SKM-1 (cell line): ENCODE results near the gene CCN5.

Source experiments
- DNase-seq: peaks from one replicate; lab custom pipeline; 2025; ENCODE audit not compliant: unreplicated experiment; lab: John Stamatoyannopoulos, UW

The CCN5 gene

DNA sequence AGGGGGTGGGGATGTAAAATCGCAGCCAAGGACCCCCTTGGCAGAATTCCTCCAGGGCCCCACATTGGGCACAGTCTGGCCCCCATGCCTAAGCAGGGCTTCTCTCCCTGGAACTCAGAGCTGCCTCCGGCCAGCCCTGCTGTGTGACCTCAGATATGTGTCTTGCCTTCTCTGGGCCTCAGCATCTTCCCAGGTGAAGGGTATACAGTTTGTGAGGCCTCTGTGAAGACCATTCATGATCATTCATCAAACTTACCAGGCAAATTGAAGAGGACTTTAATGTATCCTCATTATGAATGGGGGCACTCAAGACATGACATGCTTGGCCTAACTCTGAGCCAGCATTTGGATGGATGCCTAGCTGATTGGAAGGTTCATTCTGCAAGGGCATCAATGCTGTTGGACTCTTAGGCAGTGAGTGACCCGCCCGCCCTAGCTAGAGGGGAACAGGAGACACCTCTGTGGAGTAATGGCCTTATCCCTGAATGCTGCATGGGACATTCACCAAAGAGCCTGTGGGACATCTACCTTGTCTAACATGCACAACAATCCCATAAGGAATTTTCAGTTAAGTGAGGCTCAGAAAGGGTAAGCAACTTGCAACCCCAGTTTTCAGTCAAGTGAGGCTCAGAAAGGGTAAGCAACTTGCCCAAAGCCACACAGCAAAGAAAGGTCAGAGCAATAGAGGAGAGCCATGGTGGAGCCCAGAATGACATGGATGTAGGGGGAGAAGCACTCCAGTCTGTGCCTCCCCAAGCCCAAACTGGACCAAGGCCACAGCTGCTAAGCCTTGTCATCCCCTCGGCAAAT lies 535 bp downstream of the CCN5 start:
- DNase-seq = no peak

- DNase-seq = no peak
Observed at GRCh38 chr20:44716309-44717106, 1.3 kb downstream of the CCN5 start.

DNA sequence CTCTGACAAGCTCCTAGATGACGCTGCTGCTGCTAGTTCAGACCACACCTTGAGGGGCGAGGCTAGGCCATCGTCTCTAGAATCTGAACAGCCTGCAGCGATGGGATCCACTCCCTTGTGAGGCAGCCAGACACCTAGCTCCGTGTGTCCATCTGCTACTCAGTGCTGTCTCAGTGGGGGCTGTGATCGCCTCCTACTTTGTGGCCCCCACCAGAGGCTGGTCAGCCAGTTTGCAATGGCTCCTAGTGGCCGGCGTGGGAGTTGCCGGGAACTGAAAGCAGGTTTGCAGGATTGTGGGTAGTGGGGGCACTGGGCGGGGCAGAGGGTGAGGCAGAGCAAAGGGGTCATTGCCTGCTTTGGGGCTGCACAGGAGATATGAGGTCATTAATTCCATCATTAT lies 2.8 kb downstream of the CCN5 start:
- DNase-seq = no peak

DNA sequence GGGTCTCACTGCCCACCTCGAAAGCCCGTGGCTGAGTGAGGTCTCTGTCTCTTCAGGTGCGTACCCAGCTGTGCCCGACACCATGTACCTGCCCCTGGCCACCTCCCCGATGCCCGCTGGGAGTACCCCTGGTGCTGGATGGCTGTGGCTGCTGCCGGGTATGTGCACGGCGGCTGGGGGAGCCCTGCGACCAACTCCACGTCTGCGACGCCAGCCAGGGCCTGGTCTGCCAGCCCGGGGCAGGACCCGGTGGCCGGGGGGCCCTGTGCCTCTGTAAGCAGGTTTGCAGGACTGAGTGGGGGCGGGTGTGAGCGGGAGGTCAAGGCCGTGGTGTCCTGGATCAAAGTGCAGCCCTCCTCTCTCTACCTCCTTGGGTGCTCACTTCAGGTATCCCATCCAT lies 4.7 kb downstream of the CCN5 start:
- DNase-seq = no peak

- DNase-seq = no peak
Observed at GRCh38 chr20:44720621-44720996, 5.4 kb downstream of the CCN5 start.

- no peak for DNase-seq
Observed at GRCh38 chr20:44720997-44721784, 6.0 kb downstream of the CCN5 start.

- no peak for DNase-seq
Observed at GRCh38 chr20:44721785-44722054, 6.6 kb downstream of the CCN5 start.

DNA sequence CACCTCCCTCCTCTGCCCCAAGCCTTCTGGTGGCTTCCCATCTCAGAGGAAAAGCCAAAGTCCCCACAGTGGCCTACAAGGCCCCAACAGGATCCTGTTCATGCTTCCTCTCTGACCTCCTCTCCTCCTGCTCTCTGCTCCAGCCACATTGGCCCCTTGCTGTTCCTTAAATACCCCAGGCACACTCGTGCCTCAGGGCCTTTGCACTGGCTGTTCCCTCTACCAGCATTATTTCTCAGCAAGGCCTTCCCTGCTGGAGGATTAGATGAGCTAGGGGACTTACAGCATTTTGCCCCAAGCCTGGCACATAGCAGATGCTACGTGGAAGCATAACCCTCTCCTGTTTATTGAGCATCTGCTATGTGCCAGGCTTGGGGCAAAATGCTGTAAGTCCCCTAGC lies 7.8 kb downstream of the CCN5 start:
- no peak for DNase-seq

DNA sequence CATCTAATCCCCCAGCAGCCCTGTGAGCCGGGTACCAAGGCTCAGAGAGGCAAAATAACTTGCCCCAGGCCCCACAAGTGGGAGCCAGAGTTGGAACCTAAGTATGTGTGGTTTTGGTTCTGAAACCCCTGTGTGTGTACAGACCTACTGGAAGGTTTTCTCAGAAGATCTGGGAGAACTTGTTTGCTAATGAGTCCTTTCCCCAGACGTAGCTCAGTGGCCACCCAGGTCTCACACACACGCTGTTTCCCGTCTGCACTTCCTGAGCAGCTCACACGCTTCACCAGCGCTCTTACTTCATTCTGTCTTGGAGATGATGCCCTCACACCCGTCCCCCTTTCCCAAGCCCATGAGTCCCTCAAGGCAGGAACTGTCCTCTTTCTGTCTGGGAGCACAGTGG lies 8.2 kb downstream of the CCN5 start:
- no peak for DNase-seq

DNA sequence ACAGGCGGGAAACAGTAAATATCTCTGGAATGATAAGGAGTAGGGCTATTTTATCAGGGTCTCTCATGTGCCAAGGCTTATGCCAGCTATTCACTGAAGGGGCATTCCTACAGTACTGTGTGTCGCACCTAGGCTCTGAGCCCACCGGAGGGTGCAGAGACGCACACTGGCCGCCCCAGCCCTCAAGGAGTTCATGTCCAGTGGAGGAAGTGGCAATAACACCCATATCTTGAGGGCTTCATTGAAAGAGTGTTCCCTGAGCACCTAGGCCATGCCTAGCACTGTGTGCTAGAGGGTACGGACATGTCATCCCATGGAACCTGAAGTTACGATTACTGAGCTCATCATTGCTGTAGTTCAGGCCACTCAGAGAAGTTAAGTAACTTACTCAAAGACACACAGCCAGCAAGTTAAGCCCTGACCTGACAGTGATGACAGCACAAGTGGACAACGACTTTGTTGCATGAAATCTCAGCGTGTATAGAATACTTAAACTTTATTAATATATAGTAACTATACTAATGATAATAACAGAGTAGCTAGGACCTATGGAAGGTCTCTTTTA lies 8.7 kb downstream of the CCN5 start:
- no peak for DNase-seq

DNA sequence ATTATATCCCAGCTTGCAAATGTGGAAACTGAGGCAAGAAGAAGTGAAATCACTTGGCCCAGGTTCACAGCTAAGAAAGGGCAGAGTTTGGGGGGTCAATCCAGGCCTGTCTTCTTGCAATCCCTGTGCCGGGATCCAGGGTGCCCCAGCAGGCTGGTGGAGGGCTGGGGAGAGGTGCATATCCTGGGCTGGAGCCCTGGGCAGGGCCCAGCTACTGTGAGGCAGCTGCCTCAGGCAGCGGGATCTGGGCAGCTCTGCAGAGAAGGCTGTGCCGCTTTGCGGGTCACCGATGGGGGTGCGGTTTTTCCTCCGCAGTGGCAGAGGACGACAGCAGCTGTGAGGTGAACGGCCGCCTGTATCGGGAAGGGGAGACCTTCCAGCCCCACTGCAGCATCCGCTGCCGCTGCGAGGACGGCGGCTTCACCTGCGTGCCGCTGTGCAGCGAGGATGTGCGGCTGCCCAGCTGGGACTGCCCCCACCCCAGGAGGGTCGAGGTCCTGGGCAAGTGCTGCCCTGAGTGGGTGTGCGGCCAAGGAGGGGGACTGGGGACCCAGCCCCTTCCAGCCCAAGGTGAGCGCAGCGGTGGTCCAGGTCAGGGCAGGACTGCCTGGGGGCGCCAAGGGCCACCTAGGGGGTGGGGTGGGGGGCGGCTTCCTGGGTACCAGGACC lies 9.4 kb downstream of the CCN5 start:
- no peak for DNase-seq

GRCh38 chr20:44725837-44726236 lies 10.7 kb downstream of the CCN5 start:
- DNase-seq = no peak

GRCh38 chr20:44727039-44727438 lies 11.9 kb downstream of the CCN5 start:
- DNase-seq = no peak

DNA sequence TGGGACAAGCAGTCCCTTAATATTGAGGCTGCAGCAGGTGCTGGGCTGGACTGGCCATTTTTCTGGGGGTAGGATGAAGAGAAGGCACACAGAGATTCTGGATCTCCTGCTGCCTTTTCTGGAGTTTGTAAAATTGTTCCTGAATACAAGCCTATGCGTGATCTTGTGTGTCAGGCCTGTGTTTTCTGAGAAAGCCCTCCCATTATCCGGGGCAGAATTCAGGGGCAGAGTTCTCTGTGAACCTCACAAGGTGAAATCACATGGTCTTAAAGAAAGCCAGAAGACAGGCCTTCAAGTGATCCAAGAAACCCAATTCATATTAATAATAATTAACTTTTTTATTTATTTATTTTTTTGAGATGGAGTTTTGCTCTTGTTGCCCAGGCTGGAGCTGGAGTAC lies 12.5 kb downstream of the CCN5 start:
- no peak for DNase-seq

DNA sequence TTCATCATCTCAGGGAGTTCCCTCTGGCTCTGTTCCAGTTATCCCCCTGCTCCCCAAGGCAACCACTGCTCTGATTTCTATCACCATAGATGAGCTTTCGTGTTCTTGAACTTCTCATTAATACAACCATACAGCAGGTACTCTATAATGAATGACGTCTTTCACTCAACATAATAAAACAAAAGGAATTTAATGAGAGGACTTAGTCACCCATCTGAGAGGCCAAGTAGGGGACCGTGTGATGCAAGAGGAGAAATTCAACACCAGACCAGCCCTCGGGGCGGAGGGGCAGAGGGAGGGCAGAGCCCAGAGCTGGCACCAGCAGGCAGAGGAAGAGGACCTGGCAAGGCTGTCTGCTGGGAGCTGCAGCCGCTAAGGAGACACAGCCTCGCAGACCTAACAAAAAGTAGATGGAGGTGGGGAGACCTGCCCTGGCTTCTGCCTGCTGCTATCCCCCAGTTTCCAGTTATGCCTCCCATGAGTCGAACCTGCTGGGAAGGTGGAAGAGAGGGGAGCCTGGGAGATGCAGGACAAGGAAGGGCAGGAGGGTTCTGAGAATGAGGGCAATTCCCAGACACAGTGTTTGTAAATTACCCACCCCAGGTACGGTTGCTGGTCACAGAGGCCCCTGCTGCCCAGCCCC lies 13.8 kb downstream of the CCN5 start:
- no peak for DNase-seq

DNA sequence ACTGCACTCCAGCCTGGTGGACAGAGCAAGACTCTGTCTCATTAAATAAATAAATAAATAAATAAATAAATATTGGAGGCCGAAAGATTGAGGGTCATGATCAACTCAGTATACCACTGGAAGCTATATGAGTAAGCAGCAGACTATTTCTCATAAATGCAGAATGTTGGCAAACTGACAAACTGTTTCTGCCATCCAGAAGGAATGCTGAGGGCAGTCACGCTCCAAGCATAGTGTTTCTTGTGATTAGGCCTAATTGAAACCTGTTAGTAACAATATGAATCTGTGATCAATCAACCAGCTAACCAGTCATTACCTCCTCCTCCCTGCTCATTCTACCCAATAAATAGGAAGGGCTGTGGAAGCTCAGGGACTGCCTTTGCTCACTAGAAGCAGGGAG lies 15.3 kb downstream of the CCN5 start:
- no peak for DNase-seq

GRCh38 chr20:44731657-44732056 lies 16.5 kb downstream of the CCN5 start:
- DNase-seq = no peak

DNA sequence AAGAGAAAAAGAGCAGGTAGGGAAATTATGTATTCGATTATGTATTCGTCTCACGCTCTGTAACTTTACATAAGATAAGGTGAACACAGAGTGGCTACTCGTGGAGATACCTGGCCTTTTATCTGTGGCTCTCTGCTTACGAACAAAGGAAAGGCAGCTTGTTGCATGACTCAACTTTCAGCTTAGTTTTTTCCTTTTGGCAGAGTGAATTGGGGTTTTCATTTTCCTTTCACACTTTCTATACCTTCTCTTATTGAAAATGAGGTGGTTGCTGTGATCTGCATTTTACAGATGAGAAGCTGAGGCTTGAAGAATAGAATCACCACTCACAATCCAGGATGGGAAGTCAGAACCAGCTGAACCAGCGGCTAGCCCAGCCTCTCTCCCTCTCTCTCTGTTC lies 17.2 kb downstream of the CCN5 start:
- no peak for DNase-seq

- peak; percentile 37 for DNase-seq
Observed at GRCh38 chr20:44733341-44734069, 18.3 kb downstream of the CCN5 start.

GRCh38 chr20:44734938-44735337 lies 19.8 kb downstream of the CCN5 start:
- no peak for DNase-seq
